ENCODE data around the gene CAMK1D.

The CAMK1D gene

DNA sequence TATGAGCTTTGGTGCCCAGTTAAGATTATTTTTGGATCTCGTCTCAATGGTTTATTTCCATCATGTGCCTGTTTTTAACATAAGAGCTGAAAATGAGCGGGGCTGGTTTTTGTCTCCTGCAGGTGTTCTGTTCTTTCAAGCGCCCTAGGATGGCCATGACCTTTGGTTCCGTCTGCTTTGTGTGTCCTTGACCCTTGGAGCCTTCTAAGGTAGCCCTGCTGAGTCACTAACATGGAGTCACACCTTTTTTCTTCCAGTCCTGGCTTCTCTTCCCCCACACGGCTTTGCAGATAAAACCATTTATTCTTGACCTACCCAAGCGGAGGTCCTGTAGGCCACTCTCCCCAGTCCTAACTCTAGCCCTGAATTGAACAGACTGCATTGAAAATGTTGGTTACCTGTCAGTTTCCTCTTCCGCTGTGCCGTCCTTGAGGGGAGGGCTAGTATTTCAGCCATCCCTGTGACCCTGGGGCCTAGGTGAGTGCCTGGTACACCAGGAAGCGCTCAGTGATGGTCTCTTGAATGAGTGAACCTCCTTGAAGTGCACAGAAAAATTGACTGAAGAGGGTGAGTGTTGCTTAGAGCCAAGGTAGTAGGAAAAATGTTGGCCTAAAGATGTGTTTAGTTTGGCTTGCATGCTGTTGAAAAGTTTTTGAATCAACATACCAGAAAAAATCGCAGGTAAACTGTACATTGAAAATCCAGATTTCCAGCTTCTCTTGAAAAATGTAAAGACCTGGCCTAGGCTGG, 48.0 kb downstream of the CAMK1D start:
- H3K27ac ChIP-seq (ENCODE audit: low read depth, low read length): no peak overlapping the region
- no peaks in the 10 kb centered on the region for H3F3A ChIP-seq (ENCODE audit: control insufficient read depth, insufficient read depth)
- no peaks in the 10 kb centered on the region for H3K4me1 ChIP-seq (ENCODE audit: control insufficient read depth, low read length)
- no peak overlapping the region for H3K4me3 ChIP-seq (ENCODE audit: low read length)
- H3K9me2 ChIP-seq (replicated peaks; ENCODE audit: control insufficient read depth, low read length): no peaks in the 10 kb centered on the region
- peaks cover 10% of the 10 kb centered on the region for H4K20me1 ChIP-seq (ENCODE audit: control insufficient read depth, insufficient read depth, low read depth, low read length)
- no peaks in the 10 kb centered on the region for H3K9me3 ChIP-seq (ENCODE audit: control insufficient read depth, insufficient read depth, low read length)
- peaks cover 87% of the 10 kb centered on the region for H3K79me2 ChIP-seq (ENCODE audit: control insufficient read depth, low read length)
- H3K36me3 ChIP-seq (ENCODE audit: control insufficient read depth, low read length): no peaks in the 10 kb centered on the region
- TF ChIP-seq, protein P1, sequence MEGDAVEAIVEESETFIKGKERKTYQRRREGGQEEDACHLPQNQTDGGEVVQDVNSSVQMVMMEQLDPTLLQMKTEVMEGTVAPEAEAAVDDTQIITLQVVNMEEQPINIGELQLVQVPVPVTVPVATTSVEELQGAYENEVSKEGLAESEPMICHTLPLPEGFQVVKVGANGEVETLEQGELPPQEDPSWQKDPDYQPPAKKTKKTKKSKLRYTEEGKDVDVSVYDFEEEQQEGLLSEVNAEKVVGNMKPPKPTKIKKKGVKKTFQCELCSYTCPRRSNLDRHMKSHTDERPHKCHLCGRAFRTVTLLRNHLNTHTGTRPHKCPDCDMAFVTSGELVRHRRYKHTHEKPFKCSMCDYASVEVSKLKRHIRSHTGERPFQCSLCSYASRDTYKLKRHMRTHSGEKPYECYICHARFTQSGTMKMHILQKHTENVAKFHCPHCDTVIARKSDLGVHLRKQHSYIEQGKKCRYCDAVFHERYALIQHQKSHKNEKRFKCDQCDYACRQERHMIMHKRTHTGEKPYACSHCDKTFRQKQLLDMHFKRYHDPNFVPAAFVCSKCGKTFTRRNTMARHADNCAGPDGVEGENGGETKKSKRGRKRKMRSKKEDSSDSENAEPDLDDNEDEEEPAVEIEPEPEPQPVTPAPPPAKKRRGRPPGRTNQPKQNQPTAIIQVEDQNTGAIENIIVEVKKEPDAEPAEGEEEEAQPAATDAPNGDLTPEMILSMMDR (IDR thresholded peaks at IDR 0.05; ENCODE audit: low read depth, low read length, poor library complexity, severe bottlenecking): no peak
- TF ChIP-seq EZH2phosphoT487 (IDR thresholded peaks at IDR 0.05; ENCODE audit: borderline replicate concordance, low read length): no peak
- no peak overlapping the region for H3K4me2 ChIP-seq (ENCODE audit: low read length)
- H3K27me3 ChIP-seq (ENCODE audit: control insufficient read depth, low read length): no peaks in the 10 kb centered on the region

DNA sequence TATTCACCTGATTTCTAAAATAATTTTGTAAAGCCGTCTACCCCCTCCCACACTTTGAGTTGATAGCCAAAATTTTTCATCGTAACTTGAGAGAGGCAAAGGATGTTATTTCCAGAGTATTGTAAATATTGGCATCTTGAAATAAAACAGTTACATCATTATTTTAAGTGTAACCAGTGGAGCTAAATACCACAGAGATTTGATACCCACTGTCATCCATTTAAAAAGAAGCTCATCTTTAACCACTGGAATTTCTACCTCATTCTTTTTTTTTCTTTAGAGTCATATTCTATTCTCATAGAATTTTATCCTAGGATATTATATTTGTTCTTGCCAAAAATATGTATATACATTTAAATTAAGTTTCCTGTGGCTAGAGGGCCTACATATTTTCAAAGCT, 48.6 kb downstream of the CAMK1D start:
- H3K36me3 ChIP-seq (ENCODE audit: control insufficient read depth, low read length): peaks cover 6% of the 10 kb centered on the region
- no peak for TF ChIP-seq EZH2phosphoT487 (IDR thresholded peaks at IDR 0.05; ENCODE audit: borderline replicate concordance, low read length)
- TF ChIP-seq, protein P1 (IDR thresholded peaks at IDR 0.05; ENCODE audit: low read depth, low read length, poor library complexity, severe bottlenecking): no peak
- no peak overlapping the region for H3K4me2 ChIP-seq (ENCODE audit: low read length)
- no peak overlapping the region for H3K4me3 ChIP-seq (ENCODE audit: low read length)
- no peak overlapping the region for H3K27ac ChIP-seq (ENCODE audit: low read depth, low read length)
- H3K79me2 ChIP-seq (ENCODE audit: control insufficient read depth, low read length): peaks cover 88% of the 10 kb centered on the region
- no peaks in the 10 kb centered on the region for H3F3A ChIP-seq (ENCODE audit: control insufficient read depth, insufficient read depth)
- no peaks in the 10 kb centered on the region for H3K9me2 ChIP-seq (replicated peaks; ENCODE audit: control insufficient read depth, low read length)
- H3K4me1 ChIP-seq (ENCODE audit: control insufficient read depth, low read length): no peaks in the 10 kb centered on the region
- peaks cover 10% of the 10 kb centered on the region for H4K20me1 ChIP-seq (ENCODE audit: control insufficient read depth, insufficient read depth, low read depth, low read length)
- H3K9me3 ChIP-seq (ENCODE audit: control insufficient read depth, insufficient read depth, low read length): no peaks in the 10 kb centered on the region
- H3K27me3 ChIP-seq (ENCODE audit: control insufficient read depth, low read length): no peaks in the 10 kb centered on the region

DNA sequence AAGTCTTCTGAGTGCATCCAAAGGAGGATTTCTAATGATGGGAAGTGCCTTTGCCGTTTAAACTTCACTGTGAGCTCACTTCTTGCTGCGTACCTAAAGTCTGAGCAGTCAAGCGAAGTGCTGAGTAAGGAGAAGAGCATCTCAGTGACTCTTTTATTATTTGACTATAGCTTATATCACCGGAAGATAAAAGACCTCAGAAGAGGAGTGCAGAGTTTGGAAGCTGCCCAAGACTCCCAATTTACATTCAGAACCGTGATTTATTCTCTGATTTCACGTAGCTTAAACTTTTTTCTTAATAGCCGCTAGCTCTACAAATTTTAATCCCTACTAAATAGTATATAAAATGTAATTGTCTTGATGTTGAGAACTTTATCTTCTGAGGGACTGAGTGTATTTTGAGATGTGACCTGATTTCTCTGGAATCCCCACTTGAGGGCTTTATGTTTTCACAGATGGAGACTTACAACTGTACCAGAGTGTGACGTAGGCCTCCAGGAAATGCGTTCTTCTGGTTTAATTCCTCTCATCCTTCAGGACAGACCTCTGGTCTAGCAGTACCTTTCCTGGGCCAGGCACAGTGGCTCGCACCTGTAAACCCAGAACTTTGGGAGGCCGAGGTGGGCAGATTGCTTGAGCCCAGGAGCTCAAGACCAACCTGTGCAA, 51.1 kb downstream of the CAMK1D start:
- no peaks in the 10 kb centered on the region for H3K27me3 ChIP-seq (ENCODE audit: control insufficient read depth, low read length)
- TF ChIP-seq, protein P1 (IDR thresholded peaks at IDR 0.05; ENCODE audit: low read depth, low read length, poor library complexity, severe bottlenecking): no peak
- TF ChIP-seq EZH2phosphoT487 (IDR thresholded peaks at IDR 0.05; ENCODE audit: borderline replicate concordance, low read length): no peak
- H4K20me1 ChIP-seq (ENCODE audit: control insufficient read depth, insufficient read depth, low read depth, low read length): peaks cover 10% of the 10 kb centered on the region
- peaks cover 79% of the 10 kb centered on the region for H3K79me2 ChIP-seq (ENCODE audit: control insufficient read depth, low read length)
- H3K27ac ChIP-seq (ENCODE audit: low read depth, low read length): no peak overlapping the region
- no peaks in the 10 kb centered on the region for H3K9me3 ChIP-seq (ENCODE audit: control insufficient read depth, insufficient read depth, low read length)
- H3K4me2 ChIP-seq (ENCODE audit: low read length): no peak overlapping the region
- no peaks in the 10 kb centered on the region for H3K9me2 ChIP-seq (replicated peaks; ENCODE audit: control insufficient read depth, low read length)
- H3K36me3 ChIP-seq (ENCODE audit: control insufficient read depth, low read length): peaks cover 14% of the 10 kb centered on the region
- no peaks in the 10 kb centered on the region for H3K4me1 ChIP-seq (ENCODE audit: control insufficient read depth, low read length)
- H3K4me3 ChIP-seq (ENCODE audit: low read length): no peak overlapping the region
- no peaks in the 10 kb centered on the region for H3F3A ChIP-seq (ENCODE audit: control insufficient read depth, insufficient read depth)

All from DOHH2 (cell line).